H1 (cell line): ENCODE results near the gene GJC2. TPM values are rescaled to one million over a fixed set of nuclear protein-coding genes. Genes with fewer than 3 reads are reported as not detected.

ENCODE experiments used
- CTCF ChIA-PET: fragments of 300-600 bp; sonication (Branson Sonifier 250); formaldehyde crosslinking; loops from one replicate; lab custom pipeline; 2021; ENCODE audit not compliant: partially characterized antibody; lab: Charles Lee
- POLR2A ChIA-PET: fragments of 300-600 bp; sonication (Branson Sonifier 250); formaldehyde crosslinking; loops from one replicate; lab custom pipeline; 2021; ENCODE audit warnings: inconsistent platforms; ENCODE audit not compliant: partially characterized antibody; lab: Charles Lee
- DNase-seq, 2 experiments: peaks; one replicate each; pipeline versions ENCODE4 v3.0.0 to v3.0.0-alpha.2; 2010 to 2022; ENCODE audit warnings: low spot score in 2 of 2, low read depth in 1 of 2, mixed read lengths in 1 of 2
- FAIRE-seq: peaks from 2 replicates; lab custom pipeline; 2011; peaks lifted over from hg19 to GRCh38; lab: Jason Lieb, UNC
- H2AFZ ChIP-seq: 2 replicates; pipeline ENCODE4 v1.8.1; 2012; ENCODE audit warnings: low read length, inconsistent platforms
- H2AK5ac ChIP-seq: 2 replicates; pipeline ENCODE4 v1.6.1; 2013; ENCODE audit warnings: low read depth, low read length
- H2BK120ac ChIP-seq: replicated peaks from 2 replicates; pipeline ENCODE3; 2013; ENCODE audit warnings: low read depth, low read length, inconsistent platforms
- H2BK12ac ChIP-seq: 2 replicates; pipeline ENCODE4 v1.6.1; 2013; ENCODE audit warnings: low read depth, low read length
- H2BK15ac ChIP-seq: 2 replicates; pipeline ENCODE4 v1.6.1; 2013; ENCODE audit warnings: low read length
- H2BK20ac ChIP-seq: 2 replicates; pipeline ENCODE4 v1.6.1; 2013; ENCODE audit warnings: low read length
- H2BK5ac ChIP-seq: 2 replicates; pipeline ENCODE4 v1.6.1; 2013; ENCODE audit warnings: low read depth, low read length
- H3K14ac ChIP-seq: 2 replicates; pipeline ENCODE4 v1.6.1; 2013; ENCODE audit warnings: inconsistent platforms; ENCODE audit not compliant: insufficient read length
- H3K18ac ChIP-seq: 2 replicates; pipeline ENCODE4 v1.6.1; 2013; ENCODE audit warnings: low read length; ENCODE audit errors: extremely low read depth
- H3K23ac ChIP-seq: 2 replicates; pipeline ENCODE4 v1.6.1; 2013; ENCODE audit warnings: inconsistent platforms; ENCODE audit not compliant: insufficient read length
- H3K23me2 ChIP-seq: 2 replicates; pipeline ENCODE4 v1.6.1; 2013; ENCODE audit warnings: low read depth, low read length
- H3K27ac ChIP-seq: 2 replicates; pipeline ENCODE4 v1.6.1; 2011; ENCODE audit warnings: low read depth, low read length, inconsistent platforms
- H3K27me3 ChIP-seq, 4 experiments: replicated peaks in 1 of 4; 1 replicate in 1 of 4; 2 replicates in 3 of 4; pipeline versions ENCODE4 v1.6.1 to v1.8.1; 2011 to 2013; ENCODE audit warnings: low read length in 3 of 4, mild to moderate bottlenecking in 3 of 4, inconsistent platforms in 2 of 4, mixed read lengths in 2 of 4, moderate library complexity in 1 of 4; ENCODE audit not compliant: control insufficient read depth in 3 of 4, insufficient read depth in 3 of 4; ENCODE audit errors: extremely low read depth in 1 of 4
- H3K36me3 ChIP-seq, 4 experiments: 2 replicates each; pipeline versions ENCODE4 v1.6.1 to v1.8.1; 2011 to 2013; ENCODE audit warnings: mild to moderate bottlenecking in 4 of 4, low read length in 3 of 4, moderate library complexity in 2 of 4, control low read depth in 1 of 4, inconsistent platforms in 1 of 4; ENCODE audit not compliant: insufficient read depth in 4 of 4, control insufficient read depth in 2 of 4
- H3K4ac ChIP-seq: replicated peaks from 2 replicates; pipeline ENCODE3; 2013; ENCODE audit warnings: low read length, low read depth, mixed read lengths, inconsistent platforms; ENCODE audit not compliant: insufficient read length
- H3K4me1 ChIP-seq, 4 experiments: replicated peaks in 1 of 4; 1 replicate in 1 of 4; 2 replicates in 3 of 4; pipeline versions ENCODE4 v1.6.1 to v1.8.1; 2011 to 2013; ENCODE audit warnings: low read length in 3 of 4, inconsistent platforms in 2 of 4, mixed read lengths in 1 of 4; ENCODE audit not compliant: insufficient read depth in 4 of 4, control insufficient read depth in 3 of 4
- H3K4me2 ChIP-seq, 2 experiments: 2 replicates each; pipeline versions ENCODE4 v1.6.1 to v1.8.1; 2011 to 2013; ENCODE audit warnings: low read depth in 2 of 2, low read length in 2 of 2, control low read depth in 1 of 2, inconsistent platforms in 1 of 2, mild to moderate bottlenecking in 1 of 2; ENCODE audit not compliant: insufficient read depth in 1 of 2
- H3K4me3 ChIP-seq, 4 experiments: fragments of 200-600, 300-600 bp in 1 of 4; sonication (generic), shearing (Covaris generic), sonication (Bioruptor Twin) in 1 of 4; 2 replicates each; pipeline versions ENCODE4 v1.5.1 to v1.8.1; 2011 to 2016; ENCODE audit warnings: low read length in 4 of 4, low read depth in 3 of 4, control low read depth in 2 of 4, inconsistent platforms in 2 of 4, mild to moderate bottlenecking in 2 of 4, mixed read lengths in 1 of 4, moderate library complexity in 1 of 4; ENCODE audit not compliant: insufficient read depth in 2 of 4; ENCODE audit errors: extremely low read depth in 1 of 4
- H3K56ac ChIP-seq: replicated peaks from 2 replicates; pipeline ENCODE3; 2013; ENCODE audit warnings: low read depth, mild to moderate bottlenecking, mixed read lengths, low read length, inconsistent platforms; ENCODE audit not compliant: insufficient read length
- H3K79me1 ChIP-seq: 2 replicates; pipeline ENCODE4 v1.6.1; 2013; ENCODE audit warnings: low read depth, low read length, control low read depth
- H3K79me2 ChIP-seq, 2 experiments: 2 replicates each; pipeline versions ENCODE4 v1.6.1 to v1.8.1; 2012 to 2013; ENCODE audit warnings: low read length in 2 of 2, mild to moderate bottlenecking in 2 of 2, inconsistent platforms in 1 of 2; ENCODE audit not compliant: insufficient read depth in 2 of 2, control insufficient read depth in 1 of 2
- H3K9ac ChIP-seq, 4 experiments: replicated peaks in 1 of 4; 1 replicate in 1 of 4; 2 replicates in 3 of 4; pipeline versions ENCODE4 v1.6.1 to v1.8.1; 2011 to 2013; ENCODE audit warnings: low read depth in 3 of 4, low read length in 3 of 4, control low read depth in 2 of 4, mild to moderate bottlenecking in 2 of 4, moderate library complexity in 2 of 4, inconsistent platforms in 1 of 4; ENCODE audit errors: extremely low read depth in 1 of 4
- H3K9me3 ChIP-seq, 2 experiments: 2 replicates each; pipeline versions ENCODE4 v1.6.1 to v1.8.1; 2012 to 2013; ENCODE audit warnings: mild to moderate bottlenecking in 2 of 2, moderate library complexity in 2 of 2, control low read depth in 1 of 2, inconsistent platforms in 1 of 2, low read depth in 1 of 2, low read length in 1 of 2, mixed read lengths in 1 of 2; ENCODE audit not compliant: insufficient read depth in 2 of 2
- H4K20me1 ChIP-seq, 2 experiments: replicated peaks in 1 of 2; 2 replicates each; pipeline versions ENCODE3 to v1.8.1; 2011 to 2013; ENCODE audit warnings: inconsistent platforms in 2 of 2, low read length in 2 of 2, mild to moderate bottlenecking in 1 of 2; ENCODE audit not compliant: insufficient read depth in 2 of 2, control insufficient read depth in 1 of 2
- H4K5ac ChIP-seq: 2 replicates; pipeline ENCODE4 v1.6.1; 2013; ENCODE audit warnings: low read length, low read depth, mixed read lengths, inconsistent platforms; ENCODE audit not compliant: insufficient read length
- H4K8ac ChIP-seq: 2 replicates; pipeline ENCODE4 v1.8.0; 2013; ENCODE audit warnings: mild to moderate bottlenecking, moderate library complexity, low read length, inconsistent platforms; ENCODE audit not compliant: insufficient read depth; ENCODE audit errors: extremely low read depth
- H4K91ac ChIP-seq: replicated peaks from 2 replicates; pipeline ENCODE3; 2013; ENCODE audit warnings: low read length, mixed read lengths, inconsistent platforms; ENCODE audit not compliant: insufficient read length
- EGR1 ChIP-seq: IDR thresholded peaks from 2 replicates; pipeline ENCODE4 v1.6.1; 2011; ENCODE audit warnings: low read depth, low read length, borderline replicate concordance
- FOSL1 ChIP-seq: IDR thresholded peaks from 2 replicates; pipeline ENCODE4 v1.6.1; 2011; ENCODE audit warnings: mild to moderate bottlenecking, low read depth, low read length, moderate library complexity; ENCODE audit not compliant: insufficient read depth
- MAX ChIP-seq: IDR thresholded peaks from 2 replicates; pipeline ENCODE4 v1.6.1; 2012; ENCODE audit warnings: inconsistent platforms
- NRF1 ChIP-seq: IDR thresholded peaks from 2 replicates; pipeline ENCODE4 v1.6.1; 2011; ENCODE audit warnings: mild to moderate bottlenecking, low read depth, low read length, improper control_type of control experiment
- SIRT6 ChIP-seq: IDR thresholded peaks from one replicate; pipeline ENCODE4 v1.7.1; 2012; ENCODE audit warnings: low read length, inconsistent platforms
- SP2 ChIP-seq: IDR thresholded peaks from 2 replicates; pipeline ENCODE4 v1.6.1; 2012; ENCODE audit warnings: mild to moderate bottlenecking, low read length, inconsistent platforms
- SUZ12 ChIP-seq: fragments of 200-600 bp; sonication (generic); IDR thresholded peaks from 2 replicates; pipeline ENCODE4 v1.6.1; 2012; ENCODE audit warnings: mild to moderate bottlenecking, inconsistent platforms, low read length, moderate library complexity, mixed read lengths
- TCF12 ChIP-seq: IDR thresholded peaks from 2 replicates; pipeline ENCODE4 v1.6.1; 2011; ENCODE audit warnings: low read depth, mild to moderate bottlenecking, low read length
- YY1 ChIP-seq: IDR thresholded peaks from 2 replicates; pipeline ENCODE4 v1.6.1; 2011; ENCODE audit warnings: low read depth, mild to moderate bottlenecking, low read length
- WGBS, 2 experiments: shearing (Covaris generic) in 1 of 2; methylation state at CpG; one replicate each; pipeline versions ENCODE4 v1.1.6 to v1.1.7; 2013 to 2015; ENCODE audit warnings: low lambda C conversion rate in 2 of 2, mixed read lengths in 2 of 2, inconsistent platforms in 1 of 2, low coverage in 1 of 2, missing lambda C conversion rate in 1 of 2; ENCODE audit not compliant: insufficient replicate concordance in 2 of 2, insufficient coverage in 1 of 2, insufficient read length in 1 of 2; ENCODE audit errors: extremely low coverage in 1 of 2, missing lambda C conversion rate in 1 of 2; 5-methylcytosine and 5-hydroxymethylcytosine counted together
- polyA plus RNA-seq, 7 experiments: library from polyadenylated mRNA; depleted of rRNA in 3 of 7; stranded (reverse) in 5 of 7; unstranded in 2 of 7; fragments of >200 nt in 5 of 7; fragments of 200-250 nt in 2 of 7; gene quantifications; 1 replicate in 5 of 7; 2 replicates in 1 of 7; 4 replicates in 1 of 7; pipeline versions ENCODE4 v1.2.1 to v1.2.3, GENCODE V29; 2011 to 2013; ENCODE audit warnings: missing spikeins in 2 of 7, mixed read lengths in 2 of 7
- total RNA-seq: library from RNA; stranded (reverse); fragmentation: NEBNext Ultra II Directional; extraction: Animal tissue kit (Norgen Biotek cat#: 25700); gene quantifications from 2 replicates; pipeline ENCODE4 v1.2.1, GENCODE V29; 2021

The GJC2 gene
- total and polyA plus RNA-seq, 2 of the 8 experiments (the other 6 are each of a cell fraction or from before 2014, with no cell fraction given) = 0.17 to 0.54 TPM

GRCh38 chr1:228175316-228176023 lies 25.7 kb downstream of the GJC2 start:
- CTCF ChIA-PET = interaction anchor here (0.7 to 3.8 kb wide), 7 partner anchors 10 to 176 kb away, joined by 3 to 23 read pairs (median 4); partner anchors contain the start of gene IBA57
- H3K4me2 ChIP-seq = no peak overlapping the region; a peak in 1 of 4 replicates

More at GRCh38 chr1:228175316-228176023, 25.7 kb downstream of the GJC2 start:
- FAIRE-seq = no peak
- no peak overlapping the region for H2BK15ac ChIP-seq
- POLR2A ChIA-PET = interaction anchor here (1.5 to 3.2 kb wide), 3 partner anchors 9 to 35 kb away, joined by 5 to 17 read pairs (median 14); partner anchors contain the start of genes GUK1 and IBA57
- no peak overlapping the region for H3K23ac ChIP-seq
- no peak overlapping the region for H2AFZ ChIP-seq
- no peaks in the 10 kb centered on the region for H3K9me3 ChIP-seq
- H4K5ac ChIP-seq = no peak overlapping the region
- H3K79me1 ChIP-seq = peaks cover 10% of the 10 kb centered on the region
- no peak overlapping the region for H2BK20ac ChIP-seq
- H3K9ac ChIP-seq = no peak overlapping the region
- DNase-seq = no peak
- no peak overlapping the region for H3K27ac ChIP-seq
- H3K4ac ChIP-seq = no peak overlapping the region
- 0 out of 4 replicates have a peak, but pooled peaks cover 0 to 6% of the 10 kb centered on the region in 2 experiments for H3K79me2 ChIP-seq
- H3K36me3 ChIP-seq = no peaks in the 10 kb centered on the region; a peak in 1 of 8 replicates
- no peak overlapping the region for H3K14ac ChIP-seq
- H3K23me2 ChIP-seq = peaks cover 2% of the 10 kb centered on the region; the same call in 1 of the 2 replicates
- 0 out of 2 replicates have a peak overlapping the region, but pooled peaks have one; percentile 24 for H2AK5ac ChIP-seq
- peaks cover 8 to 20% of the 10 kb centered on the region in 2 experiments for H4K20me1 ChIP-seq
- H3K4me1 ChIP-seq = peaks cover 0 to 6% (median 4%) of the 10 kb centered on the region in 4 experiments; a peak in 4 of 7 replicates
- H3K27me3 ChIP-seq = no peaks in the 10 kb centered on the region
- H3K56ac ChIP-seq = no peak overlapping the region
- H2BK120ac ChIP-seq = no peak overlapping the region
- no peak overlapping the region for H4K91ac ChIP-seq
- no peak overlapping the region for H2BK12ac ChIP-seq
- 91% methylated on average over 16 of the region's 18 CpGs; no CpG with 5 or more reads in 1 of the 2 experiments for WGBS, 2 experiments
- peak overlapping the region; percentile 71; the same call in 1 of the 2 replicates for H4K8ac ChIP-seq
- no peak overlapping the region for H3K18ac ChIP-seq
- no peak for TF ChIP-seq NRF1
- TF ChIP-seq TCF12 = no peak
- TF ChIP-seq YY1 = no peak
- TF ChIP-seq SP2 = no peak
- no peak for TF ChIP-seq FOSL1
- no peak for TF ChIP-seq SUZ12
- no peak for TF ChIP-seq EGR1
- no peak for TF ChIP-seq SIRT6
- no peak for TF ChIP-seq MAX
- no peak overlapping the region for H3K4me3 ChIP-seq
- H2BK5ac ChIP-seq = no peak overlapping the region
